Gastroesophageal sphincter (tissue), 4 donors: ENCODE measurements around the gene GPR37L1. TPM values are rescaled to one million over a fixed set of nuclear protein-coding genes. Genes with fewer than 3 reads are reported as not detected.
"Not testable (repeated sequence)": the region's sequence is repeated elsewhere in the genome, so short reads cannot be mapped to it uniquely, and the experiment has no call there.

ENCODE experiments used
- ATAC-seq: fragments of 150-250 bp; one replicate; pipeline ENCODE4 v1.9.1; 2016; ENCODE audit warnings: mild to moderate bottlenecking, moderate library complexity
- H3K27ac ChIP-seq, 4 donors: fragments of 200-600 bp; sonication (generic) in 3 of 4; 1 replicate in 3 of 4; 2 replicates in 1 of 4; pipeline ENCODE4 v1.5.1; 2016 to 2019
- H3K27me3 ChIP-seq: fragments of 200-600 bp; sonication (generic); one replicate; pipeline ENCODE4 v1.5.1; 2019
- H3K36me3 ChIP-seq, 2 donors: fragments of 200-600 bp; sonication (generic); one replicate each; pipeline ENCODE4 v1.5.1; 2019; ENCODE audit warnings: control low read depth in 1 of 2
- H3K4me1 ChIP-seq, 3 donors: fragments of 200-600 bp; sonication (generic); 1 replicate in 2 of 3; 2 replicates in 1 of 3; pipeline ENCODE4 v1.5.1; 2016 to 2019; ENCODE audit warnings: control low read depth in 2 of 3
- H3K4me3 ChIP-seq, 2 donors: fragments of 200-600 bp; sonication (generic); one replicate each; pipeline ENCODE4 v1.5.1; 2019; ENCODE audit warnings: mild to moderate bottlenecking in 1 of 2, moderate library complexity in 1 of 2
- H3K9me3 ChIP-seq, 3 donors: fragments of 200-600 bp; sonication (generic); one replicate each; pipeline ENCODE4 v1.5.1; 2017 to 2019; ENCODE audit warnings: control low read depth in 2 of 3
- CTCF ChIP-seq, 4 experiments: fragments of 200-600 bp in 2 of 4; fragments of 450-650 bp in 2 of 4; sonication (generic) in 1 of 4; IDR thresholded peaks; one replicate each; pipeline ENCODE4 v1.5.1; 2017 to 2019; ENCODE audit warnings: antibody characterized with exemption in 4 of 4, mild to moderate bottlenecking in 2 of 4, moderate library complexity in 2 of 4
- EP300 ChIP-seq: sonication (generic); formaldehyde crosslinking; IDR thresholded peaks from one replicate; pipeline ENCODE4 v1.6.1; 2017; ENCODE audit warnings: antibody characterized with exemption, mild to moderate bottlenecking
- POLR2A ChIP-seq, 2 donors: fragments of 450-650 bp; IDR thresholded peaks; one replicate each; pipeline ENCODE4 v1.6.1; 2017; ENCODE audit warnings: antibody characterized with exemption in 2 of 2, mild to moderate bottlenecking in 2 of 2, moderate library complexity in 1 of 2
- POLR2AphosphoS5 ChIP-seq: sonication (generic); formaldehyde crosslinking; IDR thresholded peaks from one replicate; pipeline ENCODE4 v1.6.1; 2017; ENCODE audit warnings: antibody characterized with exemption
- WGBS, 2 donors: methylation state at CpG; one replicate each; pipeline ENCODE4 v1.1.5; 2018; ENCODE audit warnings: low coverage in 1 of 2; 5-methylcytosine and 5-hydroxymethylcytosine counted together
- total RNA-seq, 4 donors: library from RNA; depleted of rRNA; stranded (reverse); fragments of >200 nt; gene quantifications; one replicate each; pipeline ENCODE4 v1.1.0, GENCODE V29; 2016

Gene GPR37L1
- total RNA-seq, 4 donors from 2014 or later: 0.16 to 0.39 (median 0.27) TPM

DNA sequence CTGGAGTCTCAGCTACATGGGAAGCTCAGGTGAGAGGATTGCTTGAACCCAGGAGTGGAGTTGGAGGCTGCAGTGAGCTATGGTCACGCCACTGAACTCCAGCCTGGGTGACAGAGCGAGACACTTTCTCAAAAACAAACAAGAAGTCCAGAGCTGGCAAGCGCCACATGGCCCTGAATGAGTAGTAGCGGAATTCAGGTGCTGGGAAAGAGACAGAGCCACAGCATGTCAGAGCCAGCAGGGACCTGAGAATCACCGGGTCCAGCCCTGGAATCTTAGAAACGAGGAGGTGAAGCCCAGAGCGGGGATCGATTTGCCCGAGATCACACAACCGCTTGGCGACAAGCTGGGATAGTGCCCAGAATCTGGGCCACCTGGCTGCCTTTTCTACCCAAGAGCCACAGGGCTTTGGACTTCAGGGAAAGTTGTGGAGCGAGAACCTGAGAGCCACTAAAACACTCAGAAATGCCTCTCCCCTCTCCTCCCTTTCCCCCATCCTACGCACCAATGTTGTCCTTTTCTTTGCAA, 12.0 kb downstream of the GPR37L1 start:
- H3K4me1 ChIP-seq: peaks cover 3 to 79% (median 25%) of the 10 kb centered on the region in 3 donors
- H3K36me3 ChIP-seq: peaks cover 0 to 67% of the 10 kb centered on the region in 2 donors
- no peaks in the 10 kb centered on the region for H3K9me3 ChIP-seq
- H3K27ac ChIP-seq: peak overlapping the region; percentile 5 to 93 (median 62)
- no peak for ATAC-seq
- no peaks in the 10 kb centered on the region for H3K27me3 ChIP-seq
- WGBS, 2 donors: 80 to 81% methylated on average over 2 to 11 of the region's 13 CpGs
- H3K4me3 ChIP-seq: no peak overlapping the region
- no peak for TF ChIP-seq CTCF (IDR thresholded peaks at IDR 0.05)
- TF ChIP-seq POLR2A (IDR thresholded peaks at IDR 0.05): no peak
- no peak for TF ChIP-seq EP300
- TF ChIP-seq POLR2AphosphoS5: no peak

DNA sequence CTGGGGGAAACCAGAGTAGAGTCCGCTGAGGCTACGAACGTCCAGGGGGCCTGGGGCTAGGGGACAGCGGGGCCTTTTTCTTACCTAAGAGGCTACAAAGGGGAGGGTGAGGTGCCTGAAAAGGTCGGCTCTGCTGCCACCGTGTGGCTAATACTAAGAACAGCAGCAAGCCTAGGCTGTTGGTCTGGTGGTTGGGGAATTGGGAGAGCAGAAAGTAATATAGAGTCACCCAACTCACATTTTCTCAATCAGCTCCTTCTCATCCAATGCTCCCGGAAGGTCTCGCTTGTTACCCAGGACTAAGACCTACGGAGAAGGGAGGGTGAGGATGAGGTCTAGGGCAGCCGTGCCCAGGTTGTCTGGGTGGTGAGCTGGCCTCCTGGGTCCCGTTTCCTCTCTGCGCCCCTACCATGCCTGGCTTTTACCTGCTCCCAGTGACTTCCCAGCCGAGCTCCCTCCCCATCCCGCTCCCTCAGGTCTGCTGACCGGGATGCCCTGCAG, 12.6 kb downstream of the GPR37L1 start:
- WGBS, 2 donors: 0% methylated on average over 2 of the region's 15 CpGs; no CpG with 5 or more reads in 1 of the 2 donors
- peak overlapping the region; percentile 5 to 93 (median 62) for H3K27ac ChIP-seq
- no peaks in the 10 kb centered on the region for H3K27me3 ChIP-seq
- peak; percentile 49 for ATAC-seq
- no peak overlapping the region for H3K4me3 ChIP-seq
- peak in 3 of 4 experiments; percentile 81 to 93 (median 82) for TF ChIP-seq CTCF (IDR thresholded peaks at IDR 0.05)
- no peak for TF ChIP-seq EP300
- TF ChIP-seq POLR2A (IDR thresholded peaks at IDR 0.05): no peak
- H3K9me3 ChIP-seq: no peaks in the 10 kb centered on the region
- H3K4me1 ChIP-seq: peaks cover 3 to 79% (median 25%) of the 10 kb centered on the region in 3 donors
- H3K36me3 ChIP-seq: peaks cover 0 to 67% of the 10 kb centered on the region in 2 donors

DNA sequence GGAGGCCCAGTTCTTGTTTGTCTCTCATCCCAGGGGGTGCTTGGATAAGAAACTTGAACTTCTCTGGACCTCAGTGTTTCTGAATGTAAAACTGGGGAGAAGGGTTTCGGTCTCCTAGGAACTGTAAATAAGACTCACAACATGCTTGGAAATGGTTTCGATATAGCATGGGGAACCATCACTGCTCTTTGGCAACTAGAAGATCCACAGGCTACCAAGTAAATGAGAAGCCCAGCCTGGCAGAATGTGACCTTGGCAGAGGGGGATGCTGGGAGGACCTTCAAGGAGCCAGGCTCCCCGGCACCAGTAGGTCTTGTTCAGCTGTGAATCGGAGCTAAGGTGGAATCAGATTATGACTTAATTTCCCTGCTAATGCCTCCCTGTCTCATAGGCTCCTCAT, 18.1 kb downstream of the GPR37L1 start:
- TF ChIP-seq POLR2A (IDR thresholded peaks at IDR 0.05) (no peak), CTCF (IDR thresholded peaks at IDR 0.05) (no peak)
- H3K9me3 ChIP-seq: no peaks in the 10 kb centered on the region
- ATAC-seq: no peak
- peak overlapping the region in 2 of 4 donors; percentile 94 for H3K27ac ChIP-seq
- no peaks in the 10 kb centered on the region for H3K27me3 ChIP-seq
- peaks cover 0 to 32% of the 10 kb centered on the region in 2 donors for H3K36me3 ChIP-seq
- 59 to 70% methylated on average over 2 to 4 of the region's 4 CpGs for WGBS, 2 donors
- H3K4me1 ChIP-seq: peaks cover 0 to 68% (median 17%) of the 10 kb centered on the region in 3 donors
- H3K4me3 ChIP-seq: no peak overlapping the region

- ATAC-seq, H3K9me3 ChIP-seq, H3K27me3 ChIP-seq, H3K4me3 ChIP-seq: not testable (repeated sequence)
- peaks cover 0 to 69% (median 17%) of the 10 kb centered on the region in 3 donors for H3K4me1 ChIP-seq
- peak overlapping the region in 2 of 4 donors; percentile 94 for H3K27ac ChIP-seq
- WGBS, 2 donors: 93 to 100% methylated on average over 1 to 3 of the region's 3 CpGs
- peaks cover 0 to 25% of the 10 kb centered on the region in 2 donors for H3K36me3 ChIP-seq
These were observed 18.8 kb downstream of the GPR37L1 start for GRCh38 chr1:202141468-202141867.

GRCh38 chr1:202143011-202143767, 20.5 kb downstream of the GPR37L1 start:
- 0 to 6% methylated on average over 5 to 12 of the region's 17 CpGs for WGBS, 2 donors
- peaks cover 0 to 63% (median 17%) of the 10 kb centered on the region in 3 donors for H3K4me1 ChIP-seq

More at GRCh38 chr1:202143011-202143767, 20.5 kb downstream of the GPR37L1 start:
- Histone ChIP-seq H3K36me3 (peaks cover 0 to 8% of the 10 kb centered on the region in 2 donors), H3K4me3 (peak overlapping the region; percentile 90 to 93), H3K27me3 (no peaks in the 10 kb centered on the region), H3K9me3 (no peaks in the 10 kb centered on the region), H3K27ac (peak overlapping the region; percentile 71 to 97 (median 94))
- no peak for TF ChIP-seq EP300
- no peak for TF ChIP-seq CTCF (IDR thresholded peaks at IDR 0.05)
- no peak for TF ChIP-seq POLR2AphosphoS5
- TF ChIP-seq POLR2A (IDR thresholded peaks at IDR 0.05): no peak
- ATAC-seq: peak; percentile 39
